Measurements from ENCODE around the gene RNF168. TPM values are rescaled to one million over a fixed set of nuclear protein-coding genes. Genes with fewer than 3 reads are reported as not detected.
"Not testable (repeated sequence)": the region's sequence is repeated elsewhere in the genome, so short reads cannot be mapped to it uniquely, and the experiment has no call there.

The RNF168 gene
- total and polyA plus RNA-seq, 7 experiments from 2014 or later: 8.5 to 55.9 (median 29.4) TPM

DNA sequence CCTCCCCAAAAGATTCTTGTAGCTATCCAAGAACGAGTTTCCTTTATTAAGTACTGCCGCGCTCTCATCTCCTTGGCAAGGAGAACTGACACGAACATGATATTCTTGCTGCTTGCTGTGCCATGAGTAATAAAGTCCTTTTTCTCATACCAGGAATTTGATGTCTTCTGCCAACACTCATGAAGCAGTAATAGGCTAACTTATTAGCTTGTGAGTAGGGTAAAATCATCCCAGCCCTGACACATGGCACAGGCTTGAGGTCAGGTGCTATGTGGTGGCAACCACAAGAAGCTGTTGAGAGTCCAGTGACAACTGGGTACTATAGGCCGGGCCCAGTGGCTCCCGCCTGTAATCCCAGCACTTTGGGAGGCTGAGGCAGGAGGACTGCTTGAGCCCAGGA lies 48.6 kb downstream of the RNF168 start:
- ATAC-seq (no peak), DNase-seq (no peak)
- Mint-ChIP-seq H3K9me3 (no peaks in the 10 kb centered on the region), H3K36me3 (peaks cover 0 to 15% (median 4%) of the 10 kb centered on the region in 5 donors), H3K27me3 (no peaks in the 10 kb centered on the region), H3K4me3 (no peak overlapping the region), H3K27ac (peak overlapping the region in 1 of 9 donors; percentile 36), H3K4me1 (peaks cover 0 to 13% (median 11%) of the 10 kb centered on the region in 7 donors)
- Histone ChIP-seq H3K27ac (ENCODE audit: low read depth, low read length) (no peak overlapping the region), H3K9me3 (ENCODE audit: control insufficient read depth in 2 of 3, low read length in 3 of 3) (no peaks in the 10 kb centered on the region), H3K36me3 (ENCODE audit: control insufficient read depth in 2 of 3, insufficient read depth in 3 of 3, low read length in 3 of 3) (no peaks in the 10 kb centered on the region), H3K27me3 (ENCODE audit: control insufficient read depth in 2 of 2, insufficient read depth in 2 of 2, low read length in 2 of 2) (no peaks in the 10 kb centered on the region), H3K4me1 (ENCODE audit: control insufficient read depth in 2 of 2, insufficient read depth in 2 of 2, low read length in 2 of 2) (no peaks in the 10 kb centered on the region), H3K4me3 (ENCODE audit: low read length) (no peak overlapping the region)
- CTCF ChIA-PET: interaction anchor here (0.5 kb wide), 1 partner anchor 154 kb away, joined by 3 read pairs; no protein-coding TSS in a partner anchor
- intact Hi-C loops (cut with micrococcal nuclease): loop anchor here in 1 of 2 donors (10.0 kb wide), 1 partner anchor 200 kb away; no protein-coding TSS in a partner anchor
- POLR2A ChIA-PET: interaction anchor here (1.0 kb wide), 1 partner anchor 113 kb away, joined by 3 read pairs; the partner anchor contains the start of genes FBXO45 and WDR53

DNA sequence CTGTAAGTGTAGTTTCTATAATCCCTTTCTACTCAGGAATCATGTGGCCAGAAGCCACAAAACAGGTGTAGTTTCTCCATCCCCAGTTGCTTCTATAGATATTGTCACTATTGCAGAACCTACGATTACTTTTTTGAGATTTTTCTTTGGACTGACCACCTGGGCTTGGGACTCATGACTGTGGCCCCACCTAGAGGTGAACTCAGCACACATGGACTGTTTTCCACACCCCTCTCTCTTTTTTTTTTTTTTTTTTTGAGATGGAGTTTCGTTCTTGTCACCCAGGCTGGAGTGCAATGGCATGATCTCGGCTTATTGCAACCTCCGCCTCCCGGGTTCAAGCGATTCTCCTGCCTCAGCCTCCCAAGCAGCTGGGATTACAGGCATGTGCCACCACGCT lies 58.2 kb downstream of the RNF168 start:
- H3K36me3 ChIP-seq (ENCODE audit: control insufficient read depth in 2 of 3, insufficient read depth in 3 of 3, low read length in 3 of 3); H3K27ac ChIP-seq (ENCODE audit: low read depth, low read length); H3K4me1 ChIP-seq (ENCODE audit: control insufficient read depth in 2 of 2, insufficient read depth in 2 of 2, low read length in 2 of 2); H3K4me3 ChIP-seq (ENCODE audit: low read length); H3K9me3 ChIP-seq (ENCODE audit: control insufficient read depth in 2 of 3, low read length in 3 of 3); intact Hi-C loops (cut with micrococcal nuclease); H3K9me3 Mint-ChIP-seq; ATAC-seq; CTCF ChIA-PET; DNase-seq; POLR2A ChIA-PET; H3K27ac Mint-ChIP-seq; H3K36me3 Mint-ChIP-seq; H3K27me3 Mint-ChIP-seq; H3K27me3 ChIP-seq (ENCODE audit: control insufficient read depth in 2 of 2, insufficient read depth in 2 of 2, low read length in 2 of 2); H3K4me3 Mint-ChIP-seq: not testable (repeated sequence)
- peaks cover 0 to 11% (median 0%) of the 10 kb centered on the region in 7 donors for H3K4me1 Mint-ChIP-seq

- H3K27ac ChIP-seq (ENCODE audit: low read depth, low read length): no peak overlapping the region
- H3K4me1 ChIP-seq (ENCODE audit: control insufficient read depth in 2 of 2, insufficient read depth in 2 of 2, low read length in 2 of 2): no peaks in the 10 kb centered on the region
- H3K27me3 Mint-ChIP-seq: no peaks in the 10 kb centered on the region
- H3K9me3 ChIP-seq (ENCODE audit: control insufficient read depth in 2 of 3, low read length in 3 of 3): no peaks in the 10 kb centered on the region
- ChIA-PET CTCF (no interaction called here), POLR2A (no interaction called here)
- no peaks in the 10 kb centered on the region for H3K36me3 Mint-ChIP-seq
- intact Hi-C loops (cut with micrococcal nuclease): no loop called here
- ATAC-seq (no peak), DNase-seq (no peak)
- H3K27ac Mint-ChIP-seq: no peak overlapping the region
- no peaks in the 10 kb centered on the region for H3K36me3 ChIP-seq (ENCODE audit: control insufficient read depth in 2 of 3, insufficient read depth in 3 of 3, low read length in 3 of 3)
- no peak overlapping the region for H3K4me3 Mint-ChIP-seq
- peaks cover 0 to 11% (median 0%) of the 10 kb centered on the region in 7 donors for H3K4me1 Mint-ChIP-seq
- no peak overlapping the region for H3K4me3 ChIP-seq (ENCODE audit: low read length)
- no peaks in the 10 kb centered on the region for H3K9me3 Mint-ChIP-seq
- no peaks in the 10 kb centered on the region for H3K27me3 ChIP-seq (ENCODE audit: control insufficient read depth in 2 of 2, insufficient read depth in 2 of 2, low read length in 2 of 2)
Measured at GRCh38 chr3:196444500-196444894, 59.1 kb downstream of the RNF168 start.

GRCh38 chr3:196440696-196441095 lies 62.9 kb downstream of the RNF168 start:
- no peak for DNase-seq
- ATAC-seq: no peak
- intact Hi-C loops (cut with micrococcal nuclease): no loop called here
- Histone ChIP-seq H3K4me1 (ENCODE audit: control insufficient read depth in 2 of 2, insufficient read depth in 2 of 2, low read length in 2 of 2) (no peaks in the 10 kb centered on the region), H3K9me3 (ENCODE audit: control insufficient read depth in 2 of 3, low read length in 3 of 3) (no peaks in the 10 kb centered on the region), H3K36me3 (ENCODE audit: control insufficient read depth in 2 of 3, insufficient read depth in 3 of 3, low read length in 3 of 3) (no peaks in the 10 kb centered on the region), H3K4me3 (ENCODE audit: low read length) (no peak overlapping the region), H3K27me3 (ENCODE audit: control insufficient read depth in 2 of 2, insufficient read depth in 2 of 2, low read length in 2 of 2) (no peaks in the 10 kb centered on the region), H3K27ac (ENCODE audit: low read depth, low read length) (no peak overlapping the region)
- peaks cover 0 to 11% (median 0%) of the 10 kb centered on the region in 7 donors for H3K4me1 Mint-ChIP-seq
- H3K4me3 Mint-ChIP-seq: no peak overlapping the region
- H3K36me3 Mint-ChIP-seq: no peaks in the 10 kb centered on the region
- no peaks in the 10 kb centered on the region for H3K27me3 Mint-ChIP-seq
- H3K27ac Mint-ChIP-seq: no peak overlapping the region
- ChIA-PET POLR2A (interaction anchor here (0.6 to 2.3 kb wide), 3 partner anchors 8 to 490 kb away, joined by 3 to 11 read pairs (median 3); partner anchors contain the start of gene UBXN7), CTCF (no interaction called here)
- H3K9me3 Mint-ChIP-seq: no peaks in the 10 kb centered on the region

- H3K27me3 ChIP-seq (ENCODE audit: control insufficient read depth in 2 of 2, insufficient read depth in 2 of 2, low read length in 2 of 2): no peaks in the 10 kb centered on the region
- no peaks in the 10 kb centered on the region for H3K9me3 Mint-ChIP-seq
- DNase-seq (no peak), ATAC-seq (no peak)
- CTCF ChIA-PET: no interaction called here
- POLR2A ChIA-PET: interaction anchor here (0.9 to 2.3 kb wide), 2 partner anchors 8 to 490 kb away, joined by 3 to 11 read pairs; partner anchors contain the start of gene UBXN7
- H3K9me3 ChIP-seq (ENCODE audit: control insufficient read depth in 2 of 3, low read length in 3 of 3): no peaks in the 10 kb centered on the region
- H3K4me1 ChIP-seq (ENCODE audit: control insufficient read depth in 2 of 2, insufficient read depth in 2 of 2, low read length in 2 of 2): no peaks in the 10 kb centered on the region
- H3K36me3 ChIP-seq (ENCODE audit: control insufficient read depth in 2 of 3, insufficient read depth in 3 of 3, low read length in 3 of 3): no peaks in the 10 kb centered on the region
- intact Hi-C loops (cut with micrococcal nuclease): no loop called here
- no peak overlapping the region for H3K4me3 Mint-ChIP-seq
- H3K27ac ChIP-seq (ENCODE audit: low read depth, low read length): no peak overlapping the region
- H3K36me3 Mint-ChIP-seq: no peaks in the 10 kb centered on the region
- no peak overlapping the region for H3K27ac Mint-ChIP-seq
- no peak overlapping the region for H3K4me3 ChIP-seq (ENCODE audit: low read length)
- no peaks in the 10 kb centered on the region for H3K27me3 Mint-ChIP-seq
- H3K4me1 Mint-ChIP-seq: peaks cover 0 to 11% (median 0%) of the 10 kb centered on the region in 7 donors
Measured at GRCh38 chr3:196440041-196440537, 63.5 kb downstream of the RNF168 start.

- Mint-ChIP-seq H3K27me3 (peaks cover 0 to 2% (median 0%) of the 10 kb centered on the region in 5 donors), H3K9me3 (peaks cover 0 to 6% (median 0%) of the 10 kb centered on the region in 11 donors), H3K27ac (peak within 1 kb of the TSS; percentile 68 to 95 (median 81)), H3K4me1 (peaks cover 17 to 39% (median 32%) of the 10 kb centered on the region in 7 donors), H3K4me3 (peak within 1 kb of the TSS; percentile 81 to 98 (median 86)), H3K36me3 (peaks cover 0 to 8% (median 3%) of the 10 kb centered on the region in 5 donors)
- Histone ChIP-seq H3K4me1 (ENCODE audit: control insufficient read depth in 2 of 2, insufficient read depth in 2 of 2, low read length in 2 of 2) (peaks cover 4 to 6% of the 10 kb centered on the region in 2 donors), H3K4me3 (ENCODE audit: low read length) (peak within 1 kb of the TSS; percentile 100), H3K27ac (ENCODE audit: low read depth, low read length) (peak within 1 kb of the TSS; percentile 90), H3K9me3 (ENCODE audit: control insufficient read depth in 2 of 3, low read length in 3 of 3) (no peaks in the 10 kb centered on the region), H3K36me3 (ENCODE audit: control insufficient read depth in 2 of 3, insufficient read depth in 3 of 3, low read length in 3 of 3) (peaks cover 0 to 10% (median 0%) of the 10 kb centered on the region in 3 experiments), H3K27me3 (ENCODE audit: control insufficient read depth in 2 of 2, insufficient read depth in 2 of 2, low read length in 2 of 2) (no peaks in the 10 kb centered on the region)
- ChIA-PET CTCF (interaction anchor here (0.6 to 0.9 kb wide), 4 partner anchors 23 to 510 kb away, joined by 3 read pairs; partner anchors contain the start of gene NCBP2), POLR2A (interaction anchor here (0.6 to 1.6 kb wide), 10 partner anchors 9 to 253 kb away, joined by 3 to 11 read pairs (median 4); partner anchors contain the start of genes DYNLT2B and RNF168)
- ATAC-seq (peak; percentile 94), DNase-seq (peak; percentile 92 to 97 (median 95))
- intact Hi-C loops (cut with micrococcal nuclease): loop anchor here (1.0 to 10.0 kb wide), 17 partner anchors 24 to 1122 kb away; partner anchors contain the start of genes CEP19 (in 2 of the 2), FBXO45 (in 2 of the 2), PIGX (in 2 of the 2) and RNF168 (in 2 of the 2)
Measured at GRCh38 chr3:196432137-196432879, 71.3 kb downstream of the RNF168 start, which contains the start of gene UBXN7. Gene UBXN7, minus strand, starts transcription at chr3:196432427. Its CDS starts 28 bp downstream, at chr3:196432399.
